ENCODE data around the gene PSPN.
A peak's percentile ranks its signal among the peaks of the same experiment; 100 is the strongest.

The PSPN gene

DNA sequence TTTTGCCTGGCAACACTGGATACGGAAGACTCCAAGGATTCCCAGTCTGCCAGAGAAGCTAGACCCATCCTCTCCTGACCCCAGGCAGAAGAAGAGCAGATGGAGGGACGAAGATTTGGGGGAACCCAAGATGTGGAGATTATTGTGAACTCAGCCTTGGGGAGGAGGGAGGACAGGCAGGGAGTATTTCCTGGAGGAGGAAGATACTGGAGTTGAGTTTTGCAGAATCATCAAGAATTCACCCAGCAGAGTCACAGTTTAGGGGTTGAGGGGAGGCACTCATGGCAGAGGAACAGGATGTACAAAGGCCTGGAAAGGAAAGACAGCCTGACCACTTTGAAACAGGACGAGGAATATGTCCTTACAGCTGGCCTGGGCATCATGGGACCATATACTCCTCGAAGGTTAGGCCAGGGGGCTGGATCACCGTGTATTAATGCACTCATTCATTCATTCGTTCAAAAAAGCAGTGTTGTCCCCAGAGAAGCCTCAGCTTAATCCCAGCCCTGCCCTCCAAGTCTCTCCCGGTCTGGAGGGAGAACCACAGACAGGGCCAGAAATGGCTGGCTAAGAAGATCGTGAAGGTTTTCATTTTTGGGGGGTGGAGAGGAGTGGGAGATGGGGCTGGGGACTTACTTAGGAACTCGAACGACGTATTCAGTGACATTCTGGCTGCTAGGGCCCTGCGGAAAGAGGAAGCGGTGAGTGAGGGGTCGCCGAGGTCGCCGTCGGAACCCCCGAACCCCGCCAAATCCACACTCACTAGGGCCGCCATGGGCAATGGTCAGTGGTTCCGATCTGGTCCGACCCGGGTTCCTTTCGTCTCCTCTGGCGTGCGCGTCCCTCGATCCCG lies 16.7 kb upstream of the PSPN start:
- Histone ChIP-seq H3K27me3 (ENCODE audit: insufficient read depth, low read length, poor library complexity) (no peaks in the 10 kb centered on the region), H3K79me2 (ENCODE audit: insufficient read depth, low read length) (peaks cover 24% of the 10 kb centered on the region), H3K4me2 (ENCODE audit: insufficient read depth, low read length) (peak overlapping the region; percentile 79), H3K4me3 (ENCODE audit: low read depth in 1 of 2, low read length in 2 of 2) (peak overlapping the region; percentile 51 to 69), H3K27ac (ENCODE audit: low read length) (peak overlapping the region; percentile 83), H3K36me3 (ENCODE audit: insufficient read depth, low read length) (peaks cover 36% of the 10 kb centered on the region), H2AFZ (ENCODE audit: low read depth, low read length) (peak overlapping the region; percentile 95), H3K9me3 (ENCODE audit: insufficient read depth, low read length, severe bottlenecking) (no peaks in the 10 kb centered on the region), H3K9ac (ENCODE audit: low read depth, low read length) (peak overlapping the region; percentile 74), H3K4me1 (ENCODE audit: insufficient read depth, low read length) (peaks cover 28% of the 10 kb centered on the region), H4K20me1 (ENCODE audit: insufficient read depth, low read length) (no peaks in the 10 kb centered on the region)
- TF ChIP-seq, protein P1, sequence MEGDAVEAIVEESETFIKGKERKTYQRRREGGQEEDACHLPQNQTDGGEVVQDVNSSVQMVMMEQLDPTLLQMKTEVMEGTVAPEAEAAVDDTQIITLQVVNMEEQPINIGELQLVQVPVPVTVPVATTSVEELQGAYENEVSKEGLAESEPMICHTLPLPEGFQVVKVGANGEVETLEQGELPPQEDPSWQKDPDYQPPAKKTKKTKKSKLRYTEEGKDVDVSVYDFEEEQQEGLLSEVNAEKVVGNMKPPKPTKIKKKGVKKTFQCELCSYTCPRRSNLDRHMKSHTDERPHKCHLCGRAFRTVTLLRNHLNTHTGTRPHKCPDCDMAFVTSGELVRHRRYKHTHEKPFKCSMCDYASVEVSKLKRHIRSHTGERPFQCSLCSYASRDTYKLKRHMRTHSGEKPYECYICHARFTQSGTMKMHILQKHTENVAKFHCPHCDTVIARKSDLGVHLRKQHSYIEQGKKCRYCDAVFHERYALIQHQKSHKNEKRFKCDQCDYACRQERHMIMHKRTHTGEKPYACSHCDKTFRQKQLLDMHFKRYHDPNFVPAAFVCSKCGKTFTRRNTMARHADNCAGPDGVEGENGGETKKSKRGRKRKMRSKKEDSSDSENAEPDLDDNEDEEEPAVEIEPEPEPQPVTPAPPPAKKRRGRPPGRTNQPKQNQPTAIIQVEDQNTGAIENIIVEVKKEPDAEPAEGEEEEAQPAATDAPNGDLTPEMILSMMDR (IDR thresholded peaks at IDR 0.05; ENCODE audit: borderline replicate concordance, extremely low read depth, low read length, poor library complexity, severe bottlenecking): no peak
- no peak for TF ChIP-seq EZH2 (IDR thresholded peaks at IDR 0.05; ENCODE audit: borderline replicate concordance, low read depth, low read length, severe bottlenecking)
- ATAC-seq (ENCODE audit: insufficient read depth, low read depth): no peak
- no peak for DNase-seq

DNA sequence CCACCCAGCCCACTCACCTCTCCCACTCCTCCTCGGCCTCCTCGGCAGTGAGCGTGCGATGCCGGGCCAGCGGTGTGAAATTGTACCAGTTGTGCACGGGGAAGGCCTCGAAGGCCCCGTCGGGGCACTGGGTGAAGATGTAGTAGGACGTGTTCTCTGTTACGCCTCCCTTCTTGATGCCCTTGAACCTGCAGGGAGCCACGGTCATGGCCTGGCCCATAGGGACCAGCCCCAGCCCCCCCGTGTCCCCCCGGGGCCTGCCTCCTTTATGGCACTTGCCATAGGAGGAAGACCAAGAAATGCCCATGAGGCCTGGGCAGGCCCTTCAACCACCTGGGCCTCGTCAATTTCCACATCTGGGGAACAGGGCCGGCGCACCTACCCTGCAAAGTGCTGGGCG lies 11.6 kb upstream of the PSPN start:
- H3K4me2 ChIP-seq (ENCODE audit: insufficient read depth, low read length): no peak overlapping the region
- ATAC-seq (ENCODE audit: insufficient read depth, low read depth) (no peak), DNase-seq (no peak)
- TF ChIP-seq, protein P1 (IDR thresholded peaks at IDR 0.05; ENCODE audit: borderline replicate concordance, extremely low read depth, low read length, poor library complexity, severe bottlenecking): no peak
- TF ChIP-seq EZH2 (IDR thresholded peaks at IDR 0.05; ENCODE audit: borderline replicate concordance, low read depth, low read length, severe bottlenecking): no peak
- peaks cover 81% of the 10 kb centered on the region for H3K36me3 ChIP-seq (ENCODE audit: insufficient read depth, low read length)
- H3K9ac ChIP-seq (ENCODE audit: low read depth, low read length): no peak overlapping the region
- H3K9me3 ChIP-seq (ENCODE audit: insufficient read depth, low read length, severe bottlenecking): no peaks in the 10 kb centered on the region
- no peaks in the 10 kb centered on the region for H4K20me1 ChIP-seq (ENCODE audit: insufficient read depth, low read length)
- no peaks in the 10 kb centered on the region for H3K27me3 ChIP-seq (ENCODE audit: insufficient read depth, low read length, poor library complexity)
- H3K27ac ChIP-seq (ENCODE audit: low read length): no peak overlapping the region
- no peak overlapping the region for H3K4me3 ChIP-seq (ENCODE audit: low read depth in 1 of 2, low read length in 2 of 2)
- no peak overlapping the region for H2AFZ ChIP-seq (ENCODE audit: low read depth, low read length)
- H3K79me2 ChIP-seq (ENCODE audit: insufficient read depth, low read length): peaks cover 16% of the 10 kb centered on the region
- peaks cover 16% of the 10 kb centered on the region for H3K4me1 ChIP-seq (ENCODE audit: insufficient read depth, low read length)

DNA sequence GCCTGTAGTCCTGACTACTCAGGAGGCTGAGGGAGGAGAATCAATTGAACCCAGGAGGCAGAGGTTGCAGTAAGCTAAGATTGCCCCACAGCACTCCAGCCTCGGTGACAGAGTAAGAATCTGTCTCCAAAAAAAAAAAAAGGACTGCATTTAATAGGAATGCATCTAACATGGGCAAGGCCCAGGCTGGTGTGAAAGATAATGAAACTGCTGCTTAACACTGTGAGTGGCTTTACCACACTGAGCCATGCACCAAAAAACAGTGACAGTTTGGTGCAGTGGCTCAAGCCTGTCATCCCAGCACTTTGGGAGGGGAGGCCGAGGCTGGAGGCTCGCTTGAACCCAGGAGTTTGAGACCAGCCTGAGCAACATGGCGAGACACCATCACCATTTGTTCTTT lies 8.6 kb upstream of the PSPN start:
- ATAC-seq (ENCODE audit: insufficient read depth, low read depth): no peak
- Histone ChIP-seq H3K4me3 (ENCODE audit: low read depth in 1 of 2, low read length in 2 of 2) (no peak overlapping the region), H3K27ac (ENCODE audit: low read length) (no peak overlapping the region), H3K4me2 (ENCODE audit: insufficient read depth, low read length) (no peak overlapping the region), H3K27me3 (ENCODE audit: insufficient read depth, low read length, poor library complexity) (no peaks in the 10 kb centered on the region), H3K36me3 (ENCODE audit: insufficient read depth, low read length) (peaks cover 90% of the 10 kb centered on the region), H3K9ac (ENCODE audit: low read depth, low read length) (no peak overlapping the region), H2AFZ (ENCODE audit: low read depth, low read length) (no peak overlapping the region), H3K9me3 (ENCODE audit: insufficient read depth, low read length, severe bottlenecking) (no peaks in the 10 kb centered on the region), H3K4me1 (ENCODE audit: insufficient read depth, low read length) (no peaks in the 10 kb centered on the region), H4K20me1 (ENCODE audit: insufficient read depth, low read length) (no peaks in the 10 kb centered on the region), H3K79me2 (ENCODE audit: insufficient read depth, low read length) (no peaks in the 10 kb centered on the region)
- no peak for DNase-seq
- TF ChIP-seq EZH2 (IDR thresholded peaks at IDR 0.05; ENCODE audit: borderline replicate concordance, low read depth, low read length, severe bottlenecking): no peak
- TF ChIP-seq, protein P1 (IDR thresholded peaks at IDR 0.05; ENCODE audit: borderline replicate concordance, extremely low read depth, low read length, poor library complexity, severe bottlenecking): no peak

Data from DND-41 (cell line).